HG03439 (cell line): Measurements from ENCODE around the gene MFF.
"Not testable (repeated sequence)": the region's sequence is repeated elsewhere in the genome, so short reads cannot be mapped to it uniquely, and the experiment has no call there.

ENCODE experiments used
- ATAC-seq: cut with Tn5 transposase; IDR thresholded peaks from one replicate; pipeline ENCODE4 v1.9.1; 2021; ENCODE audit warnings: mild to moderate bottlenecking, moderate library complexity; ENCODE audit not compliant: unreplicated experiment

The MFF gene

GRCh38 chr2:227376656-227377396 lies 51.8 kb downstream of the MFF start:
- no peak for ATAC-seq

- ATAC-seq = no peak
Observed at GRCh38 chr2:227377467-227378351, 52.7 kb downstream of the MFF start.

- ATAC-seq = no peak
Observed at GRCh38 chr2:227378371-227378782, 53.3 kb downstream of the MFF start.

- no peak for ATAC-seq
Observed at GRCh38 chr2:227379095-227379494, 54.0 kb downstream of the MFF start, which contains the start of gene TM4SF20. TSS of gene TM4SF20 (minus strand) at chr2:227379306. CDS start at chr2:227379268, 38 bp downstream.

GRCh38 chr2:227382241-227382835 lies 57.3 kb downstream of the MFF start:
- ATAC-seq = not testable (repeated sequence)

GRCh38 chr2:227383686-227384085 lies 58.6 kb downstream of the MFF start:
- ATAC-seq = no peak

- ATAC-seq = no peak
Observed at GRCh38 chr2:227386630-227387029, 61.6 kb downstream of the MFF start.

GRCh38 chr2:227387583-227387982 lies 62.5 kb downstream of the MFF start, which contains the start of gene SCYGR1:
TSS of gene SCYGR1 (minus strand) at chr2:227387949. CDS start at chr2:227387949, 0 bp downstream.
- not testable (repeated sequence) for ATAC-seq

GRCh38 chr2:227388537-227389011 lies 63.5 kb downstream of the MFF start:
- ATAC-seq = no peak

GRCh38 chr2:227389231-227389630 lies 64.2 kb downstream of the MFF start:
- ATAC-seq = no peak

GRCh38 chr2:227389661-227390060 lies 64.6 kb downstream of the MFF start:
- no peak for ATAC-seq

- no peak for ATAC-seq
Observed at GRCh38 chr2:227390468-227391256, 65.6 kb downstream of the MFF start.

GRCh38 chr2:227394401-227394800 lies 69.3 kb downstream of the MFF start:
- no peak for ATAC-seq

GRCh38 chr2:227395556-227395955 lies 70.5 kb downstream of the MFF start:
- ATAC-seq = no peak

GRCh38 chr2:227397562-227397961 lies 72.5 kb downstream of the MFF start:
- ATAC-seq = no peak

GRCh38 chr2:227398684-227399670 lies 73.9 kb downstream of the MFF start:
- ATAC-seq = no peak

- ATAC-seq = no peak
Observed at GRCh38 chr2:227401550-227401949, 76.5 kb downstream of the MFF start.

- ATAC-seq = no peak
Observed at GRCh38 chr2:227402321-227402720, 77.3 kb downstream of the MFF start.

GRCh38 chr2:227402959-227403358 lies 77.9 kb downstream of the MFF start:
- no peak for ATAC-seq
